Measurements from ENCODE around the gene KIF26A.

The KIF26A gene

GRCh38 chr14:104113631-104114420, 24.6 kb upstream of the KIF26A start:
- peak; percentile 1 for DNase-seq

- DNase-seq = peak; percentile 0
These were observed 23.8 kb upstream of the KIF26A start for GRCh38 chr14:104114421-104115130.

- DNase-seq = peak; percentile 0
These were observed 23.2 kb upstream of the KIF26A start for GRCh38 chr14:104115131-104115600.

- peak; percentile 1 for DNase-seq
These were observed 22.6 kb upstream of the KIF26A start for GRCh38 chr14:104115691-104116287.

- peak; percentile 5 for DNase-seq
These were observed 22.1 kb upstream of the KIF26A start for GRCh38 chr14:104116288-104116755.

GRCh38 chr14:104116756-104117340, 21.5 kb upstream of the KIF26A start:
- peak; percentile 38 for DNase-seq

GRCh38 chr14:104117341-104118005, 20.9 kb upstream of the KIF26A start:
- peak; percentile 1 for DNase-seq

- peak; percentile 1 for DNase-seq
These were observed 20.2 kb upstream of the KIF26A start for GRCh38 chr14:104118006-104118844.

GRCh38 chr14:104119119-104119487, 19.3 kb upstream of the KIF26A start:
- DNase-seq = no peak

- no peak for DNase-seq
These were observed 18.7 kb upstream of the KIF26A start for GRCh38 chr14:104119488-104120251.

- no peak for DNase-seq
These were observed 18.1 kb upstream of the KIF26A start for GRCh38 chr14:104120281-104120741.

- no peak for DNase-seq
These were observed 17.2 kb upstream of the KIF26A start for GRCh38 chr14:104121142-104121541.

GRCh38 chr14:104123879-104124278, 14.5 kb upstream of the KIF26A start:
- DNase-seq = no peak

- DNase-seq = no peak
These were observed 13.4 kb upstream of the KIF26A start for GRCh38 chr14:104125011-104125410.

GRCh38 chr14:104126753-104127152, 11.6 kb upstream of the KIF26A start:
- DNase-seq = no peak

- no peak for DNase-seq
These were observed 9.4 kb upstream of the KIF26A start for GRCh38 chr14:104128981-104129380.

- DNase-seq = no peak
These were observed 8.8 kb upstream of the KIF26A start for GRCh38 chr14:104129556-104129955.

GRCh38 chr14:104130974-104131651, 7.3 kb upstream of the KIF26A start:
- DNase-seq = peak; percentile 29

- no peak for DNase-seq
These were observed 6.2 kb upstream of the KIF26A start for GRCh38 chr14:104131968-104132732.

All from stimulated activated CD4-positive, alpha-beta T cell treated with anti-CD3 and anti-CD28 coated beads, Interleukin-15, amount 100 ng/mL, for 24 hours (primary cell).